ENCODE results near the gene SQSTM1. TPM values are rescaled to one million over a fixed set of nuclear protein-coding genes. Genes with fewer than 3 reads are reported as not detected.

SQSTM1 gene
- total and polyA plus RNA-seq, 9 of the 15 experiments (the other 6 are each of a cell fraction or from before 2014, with no cell fraction given), result 5.6 to 148 (median 64.0) TPM

- Histone ChIP-seq H3K27ac (ENCODE audit: extremely low read depth, low read depth, low read length) (no peak overlapping the region), H3K4me1 (replicated peaks in 1 of 2; ENCODE audit: control insufficient read depth in 2 of 2, insufficient read depth in 2 of 2, low read length in 2 of 2) (peaks cover 2 to 14% of the 10 kb centered on the region in 2 experiments; a peak in 3 of 5 replicates), H3K36me3 (ENCODE audit: control insufficient read depth, insufficient read depth, low read length) (peaks cover 37% of the 10 kb centered on the region), H3K79me2 (ENCODE audit: control insufficient read depth, insufficient read depth, low read length) (peaks cover 19% of the 10 kb centered on the region), H3K27me3 (ENCODE audit: control insufficient read depth in 2 of 2, insufficient read depth in 2 of 2, low read length in 2 of 2) (no peaks in the 10 kb centered on the region), H3K9ac (ENCODE audit: insufficient read depth in 1 of 2, low read depth in 2 of 2, low read length in 2 of 2) (no peak overlapping the region), H2AFZ (ENCODE audit: low read depth, low read length) (no peak overlapping the region), H3K4me2 (ENCODE audit: insufficient read depth, low read length) (no peak overlapping the region), H4K20me1 (replicated peaks; ENCODE audit: control insufficient read depth, insufficient read depth, low read length) (no peaks in the 10 kb centered on the region), H3K4me3 (no peak overlapping the region), H3K9me3 (replicated peaks; ENCODE audit: control insufficient read depth, insufficient read depth, low read depth, low read length) (no peaks in the 10 kb centered on the region), H3K9me1 (ENCODE audit: control insufficient read depth, insufficient read depth, low read length) (no peaks in the 10 kb centered on the region)
- TF ChIP-seq ZEB2 (IDR thresholded peaks at IDR 0.05), result no peak
- no peak for TF ChIP-seq PYGO2 (tag; IDR thresholded peaks at IDR 0.05)
- TF ChIP-seq NFIX (CRISPR knock-in tag; IDR thresholded peaks at IDR 0.05; ENCODE audit: low read depth), result no peak
- no peak for TF ChIP-seq BHLHE40 (IDR thresholded peaks at IDR 0.05; ENCODE audit: low read length)
- no peak for TF ChIP-seq MAFF (IDR thresholded peaks at IDR 0.05; ENCODE audit: low read length)
- TF ChIP-seq ZNF655 (CRISPR knock-in tag; IDR thresholded peaks at IDR 0.05), result no peak
- no peak for TF ChIP-seq POLR2B (IDR thresholded peaks at IDR 0.05; ENCODE audit: low read depth, partially characterized antibody)
- no peak for TF ChIP-seq ZNF740 (CRISPR knock-in tag; IDR thresholded peaks at IDR 0.05)
- TF ChIP-seq ZNF740 (tag; IDR thresholded peaks at IDR 0.05), result no peak
- TF ChIP-seq NFYB (IDR thresholded peaks at IDR 0.05; ENCODE audit: extremely low read depth, insufficient read length), result no peak
- TF ChIP-seq NFIC (IDR thresholded peaks at IDR 0.05), result no peak
- FAIRE-seq, result no peak
- CTCF ChIA-PET (ENCODE audit: low intra/inter-chr PET ratio), result no interaction called here
- no TSS peak for BruUV-seq (replicated peaks)
- intact Hi-C loops (cut with micrococcal nuclease) (no loop called here), in situ Hi-C loops (cut with MboI) (no loop called here)
- no peak for DNase-seq (ENCODE audit: extremely low read depth in 1 of 4, low spot score in 3 of 4)
- ATAC-seq, result no peak
- 92% methylated on average over 8 of the region's 8 CpGs for WGBS (ENCODE audit: insufficient coverage, low coverage, missing lambda C conversion rate)
- POLR2A ChIA-PET, result no interaction called here
Measured at GRCh38 chr5:179854356-179854755, 33.7 kb downstream of the SQSTM1 start.

Measured in K562 (cell line).